HEK293 (cell line): ENCODE measurements around the gene PRMT7.

ENCODE experiments used
- CTCF ChIA-PET: fragments of 350-600 bp; formaldehyde crosslinking; extraction: SDS; loops from one replicate; lab custom pipeline; 2021; ENCODE audit warnings: antibody characterized with exemption; lab: Yijun Ruan, JAX
- POLR2A ChIA-PET: fragments of 300-600 bp; formaldehyde crosslinking; extraction: SDS; loops from one replicate; lab custom pipeline; 2020; ENCODE audit warnings: antibody characterized with exemption, inconsistent platforms; lab: Yijun Ruan, JAX
- H3K27ac ChIP-seq: fragments of 200-500 bp; sonication (Bioruptor generic); 2 replicates; pipeline ENCODE4 v1.5.1; 2014; ENCODE audit warnings: low read depth, low read length, control low read depth, inconsistent platforms; ENCODE audit errors: extremely low read depth
- H3K36me3 ChIP-seq, 2 experiments: fragments of 200-500 bp in 1 of 2; sonication (Bioruptor generic) in 1 of 2; 1 replicate in 1 of 2; 2 replicates in 1 of 2; pipeline ENCODE4 v1.5.1; 2014 to 2017; ENCODE audit warnings: inconsistent platforms in 2 of 2, low read length in 2 of 2; ENCODE audit not compliant: control insufficient read depth in 2 of 2, insufficient read depth in 1 of 2
- H3K4me1 ChIP-seq: fragments of 200-500 bp; sonication (Bioruptor generic); 2 replicates; pipeline ENCODE4 v1.5.1; 2014; ENCODE audit warnings: mild to moderate bottlenecking, low read length, inconsistent platforms; ENCODE audit not compliant: control insufficient read depth, insufficient read depth
- H3K4me3 ChIP-seq: 2 replicates; pipeline ENCODE4 v1.5.1; 2011; ENCODE audit warnings: low read depth, mild to moderate bottlenecking, control low read depth, low read length, moderate library complexity
- H3K9me3 ChIP-seq: fragments of 200-500 bp; sonication (Bioruptor generic); 2 replicates; pipeline ENCODE4 v1.5.1; 2014; ENCODE audit warnings: low read depth, low read length, inconsistent platforms; ENCODE audit not compliant: control insufficient read depth, insufficient read depth
- IKZF3 ChIP-seq: fragments of 450-650 bp; IDR thresholded peaks from 2 replicates; pipeline ENCODE4 v1.5.0; 2018; ENCODE audit warnings: missing biosample characterization, mild to moderate bottlenecking, missing genetic modification characterization, moderate library complexity
- PBX3 ChIP-seq: sonication (generic); formaldehyde crosslinking; IDR thresholded peaks from 2 replicates; pipeline ENCODE4 v1.8.1; 2022; ENCODE audit warnings: mild to moderate bottlenecking, moderate library complexity, missing genetic modification reagents
- PRDM4 ChIP-seq: fragments of 450-650 bp; formaldehyde crosslinking; IDR thresholded peaks from 2 replicates; pipeline ENCODE4 v1.5.1; 2017; ENCODE audit warnings: missing biosample characterization, missing genetic modification characterization
- ZBTB49 ChIP-seq: fragments of 450-650 bp; formaldehyde crosslinking; IDR thresholded peaks from 2 replicates; pipeline ENCODE4 v1.5.1; 2016; ENCODE audit warnings: missing biosample characterization, missing genetic modification characterization, low read depth
- ZNF138 ChIP-seq: fragments of 450-650 bp; formaldehyde crosslinking; IDR thresholded peaks from 2 replicates; pipeline ENCODE4 v1.5.1; 2016; ENCODE audit warnings: missing biosample characterization, missing genetic modification characterization, borderline replicate concordance
- ZNF155 ChIP-seq: fragments of 450-650 bp; formaldehyde crosslinking; IDR thresholded peaks from 2 replicates; pipeline ENCODE4 v1.5.1; 2016; ENCODE audit warnings: missing biosample characterization, missing genetic modification characterization
- ZNF416 ChIP-seq: fragments of 450-650 bp; formaldehyde crosslinking; IDR thresholded peaks from 2 replicates; pipeline ENCODE4 v1.5.1; 2016; ENCODE audit warnings: missing biosample characterization, missing genetic modification characterization
- ZNF513 ChIP-seq: fragments of 450-650 bp; IDR thresholded peaks from 2 replicates; pipeline ENCODE4 v1.5.1; 2018; ENCODE audit warnings: missing biosample characterization, missing genetic modification characterization
- ZNF518A ChIP-seq: fragments of 450-650 bp; formaldehyde crosslinking; conservative IDR thresholded peaks from 2 replicates; pipeline ENCODE4 v1.5.1; 2016; ENCODE audit warnings: low read depth, missing biosample characterization, missing genetic modification characterization
- ZNF529 ChIP-seq: fragments of 450-650 bp; formaldehyde crosslinking; IDR thresholded peaks from 2 replicates; pipeline ENCODE4 v1.5.1; 2017; ENCODE audit warnings: missing genetic modification characterization, missing biosample characterization; ENCODE audit not compliant: insufficient replicate concordance
- ZNF654 ChIP-seq: fragments of 450-650 bp; formaldehyde crosslinking; IDR thresholded peaks from 2 replicates; pipeline ENCODE4 v1.5.1; 2016; ENCODE audit warnings: low read depth, missing biosample characterization, missing genetic modification characterization
- ZSCAN18 ChIP-seq: fragments of 450-650 bp; formaldehyde crosslinking; IDR thresholded peaks from 2 replicates; pipeline ENCODE4 v1.5.1; 2016; ENCODE audit warnings: missing biosample characterization, missing genetic modification characterization

Gene PRMT7

GRCh38 chr16:68275611-68276191 lies 35.1 kb upstream of the PRMT7 start:
- ChIA-PET POLR2A (interaction anchor here (0.7 kb wide), 1 partner anchor 12 kb away, joined by 10 read pairs; the partner anchor contains the start of gene SLC7A6), CTCF (interaction anchor here (0.6 to 1.8 kb wide), 3 partner anchors 11 to 456 kb away, joined by 3 to 7 read pairs (median 3); partner anchors contain the start of gene SLC7A6)
- Histone ChIP-seq H3K4me3 (no peak overlapping the region), H3K27ac (peak overlapping the region; percentile 54), H3K9me3 (no peaks in the 10 kb centered on the region), H3K4me1 (no peaks in the 10 kb centered on the region; the same call in 1 of the 2 replicates), H3K36me3 (peaks cover 9 to 40% of the 10 kb centered on the region in 2 experiments; a peak in 2 of 3 replicates)
- no peak for TF ChIP-seq ZNF513 (tag by site-specific recombination)
- 0 out of 2 replicates have a peak, but pooled peaks have one; percentile 18 for TF ChIP-seq PRDM4

GRCh38 chr16:68276223-68276622 lies 34.6 kb upstream of the PRMT7 start:
- POLR2A ChIA-PET, result no interaction called here
- Histone ChIP-seq H3K4me1 (no peaks in the 10 kb centered on the region; the same call in 1 of the 2 replicates), H3K27ac (peak overlapping the region; percentile 54)
- TF ChIP-seq IKZF3 (tag by site-specific recombination) (no peak), ZNF654 (tag by site-specific recombination) (no peak), ZNF518A (tag by site-specific recombination) (no peak), ZBTB49 (tag by site-specific recombination) (no peak), ZNF138 (tag by site-specific recombination) (no peak), ZNF529 (tag by site-specific recombination) (no peak), PBX3 (no peak), ZNF155 (tag by site-specific recombination) (no peak), ZNF416 (tag by site-specific recombination) (no peak), ZSCAN18 (tag by site-specific recombination) (no peak)
- TF ChIP-seq, all 188 proteins: peak for 0
- Histone ChIP-seq H3K4me3 (no peak overlapping the region), H3K9me3 (no peaks in the 10 kb centered on the region), H3K36me3 (peaks cover 9 to 43% of the 10 kb centered on the region in 2 experiments; a peak in 2 of 3 replicates)
- CTCF ChIA-PET, result interaction anchor here (1.1 to 1.9 kb wide), 3 partner anchors 9 to 15 kb away, joined by 3 to 11 read pairs (median 7); partner anchors contain the start of gene SLC7A6
